ENCODE results near the gene GLRX5.
A peak's percentile ranks its signal among the peaks of the same experiment; 100 is the strongest.

- TF ChIP-seq POLR2A (IDR thresholded peaks at IDR 0.05; ENCODE audit: extremely low read depth, insufficient read length), result no peak
- TF ChIP-seq, protein P1, sequence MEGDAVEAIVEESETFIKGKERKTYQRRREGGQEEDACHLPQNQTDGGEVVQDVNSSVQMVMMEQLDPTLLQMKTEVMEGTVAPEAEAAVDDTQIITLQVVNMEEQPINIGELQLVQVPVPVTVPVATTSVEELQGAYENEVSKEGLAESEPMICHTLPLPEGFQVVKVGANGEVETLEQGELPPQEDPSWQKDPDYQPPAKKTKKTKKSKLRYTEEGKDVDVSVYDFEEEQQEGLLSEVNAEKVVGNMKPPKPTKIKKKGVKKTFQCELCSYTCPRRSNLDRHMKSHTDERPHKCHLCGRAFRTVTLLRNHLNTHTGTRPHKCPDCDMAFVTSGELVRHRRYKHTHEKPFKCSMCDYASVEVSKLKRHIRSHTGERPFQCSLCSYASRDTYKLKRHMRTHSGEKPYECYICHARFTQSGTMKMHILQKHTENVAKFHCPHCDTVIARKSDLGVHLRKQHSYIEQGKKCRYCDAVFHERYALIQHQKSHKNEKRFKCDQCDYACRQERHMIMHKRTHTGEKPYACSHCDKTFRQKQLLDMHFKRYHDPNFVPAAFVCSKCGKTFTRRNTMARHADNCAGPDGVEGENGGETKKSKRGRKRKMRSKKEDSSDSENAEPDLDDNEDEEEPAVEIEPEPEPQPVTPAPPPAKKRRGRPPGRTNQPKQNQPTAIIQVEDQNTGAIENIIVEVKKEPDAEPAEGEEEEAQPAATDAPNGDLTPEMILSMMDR (IDR thresholded peaks at IDR 0.05; ENCODE audit: low read depth, low read length), result peak; percentile 14
- TF ChIP-seq, protein P2, sequence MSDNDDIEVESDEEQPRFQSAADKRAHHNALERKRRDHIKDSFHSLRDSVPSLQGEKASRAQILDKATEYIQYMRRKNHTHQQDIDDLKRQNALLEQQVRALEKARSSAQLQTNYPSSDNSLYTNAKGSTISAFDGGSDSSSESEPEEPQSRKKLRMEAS (IDR thresholded peaks at IDR 0.05; ENCODE audit: low read depth, low read length), result 0 out of 2 replicates have a peak, but pooled peaks have one; percentile 19
These were observed 19.0 kb upstream of the GLRX5 start for GRCh38 chr14:95515596-95516552.

Data from NB4 (cell line).